Measurements from ENCODE around the gene PSMF1. TPM values are rescaled to one million over a fixed set of nuclear protein-coding genes. Genes with fewer than 3 reads are reported as not detected.
"Not testable (repeated sequence)": the region's sequence is repeated elsewhere in the genome, so short reads cannot be mapped to it uniquely, and the experiment has no call there.

PSMF1 gene
- total RNA-seq, 1 donor from 2014 or later = 161 TPM

- intact Hi-C loops (cut with micrococcal nuclease) = loop anchor here (1.0 to 5.0 kb wide), 3 partner anchors 105 to 397 kb away; no protein-coding TSS in a partner anchor
Observed at GRCh38 chr20:1212607-1213396, 94.4 kb downstream of the PSMF1 start.

DNA sequence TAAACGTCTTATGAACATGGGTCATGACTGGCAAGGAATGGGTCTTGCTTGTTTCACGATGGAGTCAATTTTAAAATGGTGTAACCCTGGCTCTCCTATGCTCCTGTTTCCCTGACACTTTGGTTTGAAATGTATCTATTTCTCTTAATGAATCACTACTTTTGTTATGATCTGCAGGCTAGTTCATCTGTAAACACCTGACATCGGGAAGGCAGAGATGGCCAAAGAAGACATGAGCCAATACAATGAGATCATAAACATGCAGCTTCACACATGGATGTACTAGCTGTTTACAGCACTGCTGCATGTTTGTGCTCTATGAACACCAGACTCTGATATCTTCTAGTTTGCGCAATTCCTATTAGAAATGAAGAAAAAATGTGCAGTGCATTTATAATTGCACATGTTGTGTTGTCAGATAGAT lies 96.4 kb downstream of the PSMF1 start:
- intact Hi-C loops (cut with micrococcal nuclease) = loop anchor here (5.0 kb wide), 1 partner anchor 243 kb away; no protein-coding TSS in a partner anchor

- intact Hi-C loops (cut with micrococcal nuclease) = no loop called here
Observed at GRCh38 chr20:1215386-1216170, 97.2 kb downstream of the PSMF1 start.

DNA sequence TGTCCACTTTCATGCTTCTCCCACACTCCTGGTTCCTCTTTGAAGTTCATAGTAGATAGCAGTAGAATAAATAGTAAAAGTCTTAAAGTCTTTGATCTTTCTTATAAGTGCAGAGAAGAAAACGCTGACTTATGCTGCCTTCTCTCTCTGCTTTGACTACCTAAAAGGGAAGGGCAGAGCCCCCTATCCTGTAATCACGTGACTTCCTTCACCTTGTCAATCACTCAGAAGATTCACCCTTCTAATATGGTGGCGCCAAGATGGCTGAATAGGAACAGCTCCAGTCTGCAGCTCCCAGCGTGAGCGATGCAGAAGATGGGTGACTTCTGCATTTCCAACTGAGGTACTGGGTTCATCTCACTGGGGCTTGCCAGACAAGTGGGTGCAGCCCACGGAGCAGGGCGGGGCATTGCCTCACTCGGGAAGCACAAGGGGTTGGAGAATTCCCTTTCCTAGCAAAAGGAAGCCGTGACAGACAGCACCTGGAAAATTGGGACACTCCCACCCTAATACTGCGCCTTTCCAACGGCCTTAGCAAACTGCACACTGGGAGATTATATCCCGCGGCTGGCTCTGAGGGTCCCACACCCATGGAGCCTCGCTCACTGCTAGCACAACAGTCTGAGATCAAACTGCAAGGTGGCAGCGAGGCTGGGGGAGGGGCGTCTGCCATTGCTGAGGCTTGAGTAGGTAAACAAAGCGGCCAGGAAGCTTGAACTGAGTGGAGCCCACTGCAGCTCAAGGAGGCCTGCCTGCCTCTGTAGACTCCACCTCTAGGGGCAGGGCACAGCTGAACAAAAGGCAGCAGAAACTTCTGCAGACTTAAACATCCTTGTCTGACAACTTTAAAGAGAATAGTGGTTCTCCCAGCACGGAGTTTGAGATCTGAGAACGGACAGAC lies 98.4 kb downstream of the PSMF1 start:
- intact Hi-C loops (cut with micrococcal nuclease) = not testable (repeated sequence)

Other genes with a start within 250 kb of the PSMF1 start
- gene ANGPT4, start 202.3 kb upstream of the PSMF1 start, total RNA-seq = not detected in 2 replicates
- not detected in 2 replicates for gene RSPO4, start 116.3 kb upstream of the PSMF1 start, total RNA-seq
- gene TMEM74B, start 66.4 kb downstream of the PSMF1 start, total RNA-seq = 0.09 TPM in 1 of 2 replicates, not detected in the other
- gene C20orf202, start 84.9 kb downstream of the PSMF1 start, total RNA-seq = 0.11 TPM in 1 of 2 replicates, not detected in the other
- gene RAD21L1, start 107.4 kb downstream of the PSMF1 start, total RNA-seq = not detected in 2 replicates
- gene SNPH, start 147.7 kb downstream of the PSMF1 start, total RNA-seq = 5.2 and 5.4 TPM in 2 replicates
- 2.2 and 3.7 TPM in 2 replicates for gene SDCBP2, start 210.5 kb downstream of the PSMF1 start, total RNA-seq